GM21825 (cell line): ENCODE measurements around the gene TUFT1.

Experiments used
- ATAC-seq: cut with Tn5 transposase; IDR thresholded peaks from one replicate; pipeline ENCODE4 v1.9.1; 2021; ENCODE audit warnings: mild to moderate bottlenecking, moderate library complexity; ENCODE audit not compliant: unreplicated experiment

TUFT1 gene, protein sequence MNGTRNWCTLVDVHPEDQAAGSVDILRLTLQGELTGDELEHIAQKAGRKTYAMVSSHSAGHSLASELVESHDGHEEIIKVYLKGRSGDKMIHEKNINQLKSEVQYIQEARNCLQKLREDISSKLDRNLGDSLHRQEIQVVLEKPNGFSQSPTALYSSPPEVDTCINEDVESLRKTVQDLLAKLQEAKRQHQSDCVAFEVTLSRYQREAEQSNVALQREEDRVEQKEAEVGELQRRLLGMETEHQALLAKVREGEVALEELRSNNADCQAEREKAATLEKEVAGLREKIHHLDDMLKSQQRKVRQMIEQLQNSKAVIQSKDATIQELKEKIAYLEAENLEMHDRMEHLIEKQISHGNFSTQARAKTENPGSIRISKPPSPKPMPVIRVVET

DNA sequence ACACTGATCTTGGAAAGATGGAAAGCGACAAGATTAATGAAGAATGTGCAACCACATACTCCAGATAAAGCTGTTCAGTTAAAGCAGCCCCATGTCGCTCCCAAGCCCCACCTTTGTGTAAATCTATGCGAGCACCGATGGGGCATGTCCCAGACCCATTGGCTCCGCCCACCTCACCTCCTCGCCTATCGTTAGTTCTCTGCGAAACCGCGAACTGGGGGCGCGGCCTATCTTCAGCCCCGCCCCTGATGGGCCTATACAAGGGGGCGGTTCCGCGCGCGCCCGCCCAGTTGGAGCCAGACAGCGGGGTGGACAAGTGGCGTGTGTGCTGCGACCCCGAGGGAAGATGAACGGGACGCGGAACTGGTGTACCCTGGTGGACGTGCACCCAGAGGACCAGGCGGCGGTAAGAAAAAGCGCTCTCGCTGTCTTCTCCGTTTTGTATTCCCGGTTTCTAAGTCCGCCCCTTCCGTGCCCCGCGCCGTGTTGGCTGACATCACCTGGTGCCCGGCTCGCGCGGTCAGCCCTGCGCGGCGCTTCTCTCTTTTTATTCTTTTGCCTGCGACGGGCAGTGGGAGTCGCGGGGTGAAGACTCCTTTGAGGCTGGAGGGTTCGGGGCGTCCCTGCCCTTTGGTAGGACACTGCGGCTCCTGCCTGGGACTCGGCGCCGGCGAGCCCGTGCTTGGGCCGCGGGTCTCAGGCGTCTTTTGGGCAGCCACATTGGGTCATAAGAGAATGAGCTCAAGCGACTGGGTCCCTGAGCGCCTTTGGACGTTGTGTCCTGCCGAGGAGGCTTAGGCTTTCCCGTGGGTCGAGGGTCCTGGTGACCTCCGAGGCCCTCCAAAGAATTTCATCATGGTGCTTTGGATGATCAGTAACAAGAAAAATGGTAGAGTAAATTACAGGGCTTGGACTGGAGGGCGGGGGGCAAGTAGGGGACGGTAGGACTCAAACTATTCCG, at the start of gene TUFT1:
Gene TUFT1, plus strand, starts transcription at position 289 of the 961 bp plus-strand sequence. Its CDS starts 58 bp downstream, at position 347.
- ATAC-seq, result peak; percentile 91

DNA sequence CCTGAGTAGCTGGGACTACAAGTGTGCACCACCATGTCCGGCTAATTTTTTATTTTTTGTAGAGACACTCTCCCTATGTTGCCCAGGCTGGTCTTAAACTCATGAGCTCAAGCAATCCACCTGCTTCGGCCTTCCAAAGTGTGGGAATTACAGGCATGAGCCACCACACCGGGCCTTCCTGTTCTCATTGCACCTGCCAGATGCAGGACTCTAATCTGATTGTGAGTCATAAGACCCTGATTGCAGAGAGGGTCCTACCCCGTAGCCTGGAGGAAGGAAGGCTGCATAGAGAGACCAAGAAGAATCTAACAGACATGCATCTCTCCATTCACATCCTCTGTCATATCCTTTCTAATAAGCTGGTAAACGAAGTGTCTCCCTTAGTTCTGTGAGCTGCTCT, 48.5 kb upstream of the TUFT1 start:
- ATAC-seq, result no peak

DNA sequence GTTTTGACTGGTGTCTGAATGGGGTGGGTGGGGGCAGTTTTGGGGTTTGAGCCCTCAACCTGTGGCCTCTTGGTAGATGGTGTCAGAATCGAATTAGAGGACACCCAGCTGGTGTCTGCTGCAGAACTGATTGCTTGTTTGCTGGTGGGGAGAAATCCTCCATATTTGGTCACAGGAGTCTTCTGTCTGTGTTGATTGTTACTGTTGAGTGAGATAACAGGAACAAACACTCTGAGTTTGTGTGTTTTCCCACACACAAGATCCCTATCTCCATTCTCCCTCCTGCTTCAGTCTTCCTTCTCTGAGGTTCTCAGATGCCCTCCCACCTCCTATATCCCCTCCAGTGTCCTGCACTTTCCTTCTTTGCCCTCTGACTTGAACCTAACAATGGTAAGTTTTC, 48.0 kb upstream of the TUFT1 start:
- ATAC-seq, result no peak

DNA sequence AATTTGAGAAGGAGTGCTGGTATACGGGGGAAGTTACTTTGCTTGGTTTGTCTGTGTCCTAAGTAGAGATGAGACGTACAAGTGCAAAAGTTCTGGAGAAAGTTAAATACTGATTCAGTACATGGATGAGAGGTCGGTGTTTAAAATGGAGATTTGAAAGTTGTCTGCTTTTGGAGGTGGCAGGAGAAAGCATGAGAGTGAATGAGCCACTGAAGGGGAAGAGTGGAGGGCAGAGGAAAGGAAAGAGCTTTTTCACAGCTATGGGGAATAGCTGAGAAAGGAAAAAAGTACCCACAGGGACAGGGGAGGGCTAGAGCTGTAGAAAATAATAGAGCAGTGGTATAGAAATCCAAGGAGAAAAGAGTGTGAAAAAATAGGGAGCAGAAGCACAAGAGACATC, 47.1 kb upstream of the TUFT1 start:
- ATAC-seq, result no peak

DNA sequence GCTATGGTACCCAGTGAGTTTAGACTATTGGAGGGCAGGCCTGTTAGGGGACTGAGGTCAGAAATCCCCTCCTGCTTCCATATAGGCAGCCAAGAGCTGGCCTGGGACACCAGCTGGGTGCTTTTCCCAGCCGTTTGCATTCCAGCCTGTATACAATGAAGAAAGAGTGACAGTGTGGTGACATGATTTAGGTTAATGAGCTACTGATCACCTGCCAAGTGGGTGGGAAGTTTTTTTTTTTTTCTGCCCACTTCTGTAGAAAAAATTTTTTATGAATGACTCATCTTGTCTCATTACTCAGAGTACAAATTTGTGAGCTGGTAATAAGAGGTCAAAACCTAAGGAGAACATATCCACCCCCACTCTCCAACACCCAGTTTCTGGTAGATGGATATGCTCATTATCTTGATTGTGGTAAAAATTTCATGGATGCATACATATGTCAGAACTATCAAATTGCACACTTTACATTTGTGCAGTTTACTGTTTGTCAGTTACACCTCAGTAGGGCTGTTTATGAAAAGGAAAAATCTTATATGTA, 45.3 kb upstream of the TUFT1 start:
- no peak for ATAC-seq

DNA sequence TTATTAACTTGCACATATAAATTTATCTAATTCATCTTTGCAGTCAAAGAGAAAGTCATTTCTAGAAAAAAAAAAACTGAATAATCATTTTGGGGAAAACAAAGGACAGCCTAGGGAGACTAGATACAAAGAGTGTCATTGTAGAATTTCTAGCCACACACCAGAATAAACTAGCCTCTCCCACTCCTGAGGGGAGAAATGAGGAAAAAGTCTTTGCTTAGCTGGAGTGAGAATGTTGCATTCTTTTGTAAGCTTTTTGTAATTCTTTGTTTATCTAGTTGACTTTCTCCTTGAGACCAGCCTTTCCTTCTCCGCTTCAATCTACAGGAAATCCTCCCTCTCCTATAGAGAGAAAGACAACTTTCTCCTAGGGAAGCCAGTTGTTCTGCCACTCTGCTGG, 44.8 kb upstream of the TUFT1 start:
- ATAC-seq, result no peak

DNA sequence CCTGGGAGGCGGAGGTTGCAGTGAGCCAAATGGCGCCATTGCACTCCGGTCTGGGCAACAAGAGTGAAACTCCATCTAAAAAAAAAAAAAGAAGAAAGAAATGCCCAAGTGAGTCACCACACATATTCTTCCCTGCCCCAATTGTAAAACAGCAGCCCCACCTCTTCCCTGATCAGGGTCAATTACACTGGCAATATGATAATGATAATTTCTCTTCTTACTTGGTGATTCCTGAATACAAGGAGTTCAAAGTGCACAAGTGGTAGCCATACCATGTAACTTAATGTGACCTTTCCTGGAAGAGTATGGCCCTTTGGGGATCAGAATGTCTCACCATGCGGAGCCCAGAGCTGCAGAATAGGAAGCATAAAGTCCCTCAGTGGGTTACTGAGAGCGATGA, 40.7 kb upstream of the TUFT1 start:
- ATAC-seq, result no peak

DNA sequence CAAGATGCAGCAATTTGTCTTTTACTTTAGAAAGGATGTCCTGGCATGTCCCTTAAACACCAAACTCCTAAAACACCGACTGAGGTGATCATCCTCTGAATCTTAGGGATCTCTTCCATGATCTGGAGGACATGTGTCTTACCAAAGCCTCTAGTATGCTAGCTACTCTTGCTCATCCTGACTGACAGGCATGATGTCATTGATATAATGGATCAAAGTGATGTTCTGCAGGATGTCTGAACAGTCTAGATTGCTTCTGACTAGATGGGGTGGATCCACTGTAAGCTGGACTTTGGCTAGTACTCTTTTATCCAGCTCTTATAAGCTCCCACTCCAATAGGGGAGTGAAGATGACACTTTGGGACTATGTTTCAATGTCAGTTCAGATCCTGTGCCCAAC, 40.2 kb upstream of the TUFT1 start:
- ATAC-seq, result no peak

DNA sequence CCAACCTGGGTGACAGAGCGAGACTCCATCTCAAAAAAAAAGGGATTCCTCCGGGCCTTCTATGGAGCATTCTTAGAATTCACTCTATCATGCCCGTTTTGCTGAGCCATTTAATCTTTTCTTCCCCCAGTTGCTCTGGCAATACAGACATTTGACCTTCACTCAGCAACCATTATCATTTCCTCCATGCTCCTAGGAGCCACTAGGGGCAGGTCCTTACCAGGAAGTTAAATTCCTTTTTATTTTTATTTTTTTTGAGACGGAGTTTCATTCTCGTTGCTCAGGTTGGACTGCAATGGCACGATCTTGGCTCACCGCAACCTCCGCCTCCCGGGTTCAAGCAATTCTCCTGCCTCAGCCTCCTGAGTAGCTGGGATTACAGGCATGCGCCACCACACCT, 38.6 kb upstream of the TUFT1 start:
- no peak for ATAC-seq

DNA sequence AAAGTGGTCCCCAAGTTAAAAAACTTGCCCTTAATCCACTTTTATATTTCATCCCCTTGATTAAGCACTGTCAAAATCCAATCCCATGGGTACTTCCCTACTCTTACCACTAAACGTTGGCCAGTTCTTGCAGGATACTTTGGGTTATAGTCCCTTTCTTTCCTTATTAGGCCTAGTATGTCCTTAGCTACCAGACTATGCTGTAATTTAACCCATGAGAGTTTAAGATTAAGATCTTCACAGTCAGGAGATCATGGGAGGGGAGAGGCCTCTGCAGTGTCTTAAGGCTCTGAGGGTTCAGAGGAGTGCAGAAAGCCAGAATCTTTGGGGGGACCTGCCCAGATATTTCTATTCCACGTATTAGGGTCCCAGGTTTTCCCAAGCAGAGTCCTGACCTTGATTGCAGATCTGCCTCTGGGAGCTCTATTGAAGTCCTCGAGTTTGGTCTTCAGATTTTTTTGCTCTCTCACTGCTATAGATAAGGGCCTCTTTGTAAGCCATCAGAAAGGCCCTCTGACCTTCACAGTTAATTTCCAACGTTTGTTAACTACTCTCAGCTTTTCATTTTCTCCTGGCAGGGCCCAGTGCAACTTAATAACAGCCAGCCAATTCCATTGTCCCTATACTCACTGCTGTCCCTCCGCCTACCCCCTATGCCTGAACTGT, 37.9 kb upstream of the TUFT1 start:
- no peak for ATAC-seq

DNA sequence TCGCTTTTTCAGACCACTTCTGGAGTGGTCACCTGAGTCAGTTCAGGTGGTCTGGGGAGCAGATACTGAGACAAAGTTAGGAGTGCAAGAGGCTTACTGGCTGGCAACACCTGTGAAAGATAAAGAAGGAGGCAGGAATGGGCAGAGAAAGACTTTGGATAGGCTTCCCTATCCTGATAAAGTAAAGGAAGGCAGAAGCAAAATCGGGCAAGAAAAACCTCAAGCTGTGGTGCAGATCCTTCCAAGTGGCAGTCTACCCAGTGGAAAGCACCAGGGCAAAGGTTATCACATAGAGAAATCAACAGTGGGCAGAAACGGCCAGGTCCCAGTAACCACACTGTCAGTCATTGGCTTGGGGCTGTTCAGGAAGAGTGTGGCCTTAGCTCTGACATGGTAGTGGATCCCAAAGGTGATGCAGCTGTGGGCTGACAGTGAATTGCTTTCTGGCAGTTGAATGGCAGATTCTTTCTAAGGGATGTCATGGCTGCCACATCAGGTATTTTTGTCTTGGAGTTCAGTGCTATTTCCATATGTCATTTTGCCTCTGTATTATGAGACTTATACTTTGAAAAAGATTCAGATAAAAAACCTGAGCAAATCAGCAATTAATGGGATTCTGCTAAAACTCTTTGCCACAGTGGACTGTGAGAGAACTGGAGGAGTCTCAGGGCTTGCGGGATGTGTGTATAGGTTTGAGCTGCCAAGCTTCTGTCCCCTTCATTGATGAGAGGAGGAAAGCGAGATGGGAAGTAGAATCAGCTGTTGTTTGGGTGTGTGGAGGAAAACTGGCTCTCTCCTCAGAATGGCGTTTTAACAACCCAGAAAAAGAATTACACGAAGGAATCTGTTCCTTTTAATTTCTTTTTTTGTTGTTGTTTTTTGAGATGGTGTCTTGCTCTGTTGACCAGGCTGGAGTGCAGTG, 37.0 kb upstream of the TUFT1 start:
- no peak for ATAC-seq

DNA sequence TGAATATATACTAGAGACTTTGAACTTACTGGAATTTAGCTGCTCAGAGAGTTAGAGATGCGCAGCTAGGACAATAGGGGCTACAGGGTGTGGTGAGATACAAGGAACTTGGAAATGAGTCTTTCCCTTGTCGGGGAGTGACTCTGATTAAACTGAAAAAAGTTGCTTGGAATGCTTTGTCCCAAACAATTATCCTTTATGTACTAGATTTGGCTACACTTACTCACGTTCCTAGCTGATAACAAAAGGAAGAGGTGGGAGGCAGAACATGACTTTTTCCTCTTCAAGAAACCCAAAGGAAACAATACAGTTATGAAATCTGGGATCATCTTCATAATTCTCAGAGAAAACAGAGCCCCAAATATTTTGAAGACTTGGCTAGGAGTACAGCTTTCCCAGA, 35.9 kb upstream of the TUFT1 start:
- no peak for ATAC-seq

DNA sequence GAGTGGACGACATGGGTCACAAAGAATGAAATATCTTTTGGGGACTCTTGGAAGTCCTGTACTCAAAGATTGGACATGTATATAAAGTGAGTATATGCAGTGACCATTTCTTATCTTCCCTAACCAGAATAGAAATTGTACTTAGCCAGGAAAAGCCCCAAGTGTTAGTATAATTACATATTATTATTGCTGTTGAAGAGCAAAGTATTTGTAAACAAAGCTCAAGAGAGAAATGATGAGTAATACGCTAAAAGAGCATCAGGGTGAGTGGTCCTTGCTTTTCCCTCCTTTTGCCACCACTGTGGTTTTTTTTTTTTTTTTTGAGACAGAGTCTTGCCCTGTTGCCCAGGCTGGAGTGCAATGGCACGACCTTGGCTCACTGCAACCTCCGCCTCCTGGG, 35.4 kb upstream of the TUFT1 start:
- no peak for ATAC-seq

DNA sequence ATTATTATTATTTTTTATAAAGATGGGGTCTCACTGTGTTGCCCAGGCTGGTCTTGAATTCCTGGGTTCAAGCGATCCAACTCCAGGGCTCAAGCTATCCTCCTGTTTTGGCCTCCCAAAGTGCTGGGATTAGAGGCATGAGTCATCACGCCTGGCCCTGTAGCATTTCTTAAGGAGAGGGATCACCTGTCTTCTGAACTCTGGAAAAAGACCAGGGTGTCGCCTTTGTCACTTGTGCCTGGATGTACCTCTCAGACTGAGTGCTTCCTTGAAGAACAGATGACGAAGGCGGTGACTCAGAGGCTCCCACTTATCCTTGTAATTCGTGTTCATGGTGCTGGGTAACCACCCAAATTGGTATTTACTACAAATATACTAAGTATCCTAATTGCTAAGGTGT, 31.3 kb upstream of the TUFT1 start:
- ATAC-seq, result no peak

DNA sequence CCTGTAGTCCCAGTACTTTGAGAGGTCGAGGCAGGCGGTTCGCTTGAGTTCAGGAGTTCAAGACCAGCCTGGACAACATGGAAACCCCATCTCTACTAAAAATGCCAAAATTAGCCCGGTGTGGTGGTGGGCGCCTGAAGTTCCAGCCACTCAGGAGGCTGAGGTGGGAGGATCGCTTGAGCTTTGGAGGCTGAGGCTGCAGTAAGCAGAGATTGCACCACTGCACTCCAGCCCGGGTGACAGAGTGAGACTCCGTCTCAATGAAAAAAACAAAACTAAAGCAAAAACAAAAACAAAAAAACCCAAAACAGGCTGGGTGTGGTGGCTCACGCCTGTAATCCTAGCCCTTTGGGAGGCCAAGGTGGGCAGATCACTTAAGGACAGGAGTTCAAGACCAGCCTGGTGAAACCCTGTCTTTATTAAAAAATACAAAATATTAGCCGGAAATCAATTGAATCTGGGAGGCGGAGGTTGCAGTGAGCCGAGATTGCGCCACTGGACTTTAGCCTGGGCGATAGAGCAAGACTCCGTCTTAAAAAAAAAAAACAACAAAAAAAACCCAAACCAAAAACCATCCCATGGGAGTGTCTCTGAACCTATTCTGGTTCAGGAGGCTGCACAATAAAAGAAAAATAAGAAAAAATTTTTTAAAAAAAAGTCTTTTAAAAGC, 30.6 kb upstream of the TUFT1 start:
- ATAC-seq, result no peak

DNA sequence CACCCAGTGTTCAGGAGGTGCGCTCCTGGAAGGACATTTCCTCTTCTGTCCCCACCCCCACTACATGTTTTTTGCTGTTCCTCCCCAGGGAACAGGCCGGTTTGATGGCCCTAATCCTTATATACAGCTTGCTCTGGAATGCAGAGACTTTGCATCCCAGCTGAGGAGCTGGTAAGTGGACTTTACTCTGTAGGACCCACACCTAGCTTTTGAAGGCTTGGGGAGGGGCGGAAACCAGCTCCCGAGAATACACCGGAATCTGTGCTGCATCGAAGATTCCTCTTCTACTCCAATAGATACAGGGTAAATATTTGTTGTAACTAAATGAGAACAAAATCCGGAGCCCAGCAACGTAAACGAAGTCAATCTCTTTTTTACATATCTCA, 30.1 kb upstream of the TUFT1 start:
- no peak for ATAC-seq

DNA sequence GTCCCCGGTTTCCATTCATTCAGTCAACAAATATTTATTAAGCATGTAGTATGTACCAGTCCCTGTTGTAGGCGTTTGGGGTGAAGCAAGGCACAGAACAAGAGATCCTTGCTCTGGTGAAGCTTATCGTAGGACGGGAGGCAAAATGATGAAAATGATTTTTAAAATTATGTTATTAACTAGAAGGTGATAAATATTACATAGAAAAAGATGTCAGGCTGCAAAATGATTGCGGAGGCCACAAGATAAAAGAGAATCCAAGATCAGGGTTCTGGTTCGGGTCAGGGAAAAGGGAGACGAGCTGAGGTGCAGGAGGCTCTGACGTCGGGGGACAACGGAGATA, 29.5 kb upstream of the TUFT1 start:
- no peak for ATAC-seq

DNA sequence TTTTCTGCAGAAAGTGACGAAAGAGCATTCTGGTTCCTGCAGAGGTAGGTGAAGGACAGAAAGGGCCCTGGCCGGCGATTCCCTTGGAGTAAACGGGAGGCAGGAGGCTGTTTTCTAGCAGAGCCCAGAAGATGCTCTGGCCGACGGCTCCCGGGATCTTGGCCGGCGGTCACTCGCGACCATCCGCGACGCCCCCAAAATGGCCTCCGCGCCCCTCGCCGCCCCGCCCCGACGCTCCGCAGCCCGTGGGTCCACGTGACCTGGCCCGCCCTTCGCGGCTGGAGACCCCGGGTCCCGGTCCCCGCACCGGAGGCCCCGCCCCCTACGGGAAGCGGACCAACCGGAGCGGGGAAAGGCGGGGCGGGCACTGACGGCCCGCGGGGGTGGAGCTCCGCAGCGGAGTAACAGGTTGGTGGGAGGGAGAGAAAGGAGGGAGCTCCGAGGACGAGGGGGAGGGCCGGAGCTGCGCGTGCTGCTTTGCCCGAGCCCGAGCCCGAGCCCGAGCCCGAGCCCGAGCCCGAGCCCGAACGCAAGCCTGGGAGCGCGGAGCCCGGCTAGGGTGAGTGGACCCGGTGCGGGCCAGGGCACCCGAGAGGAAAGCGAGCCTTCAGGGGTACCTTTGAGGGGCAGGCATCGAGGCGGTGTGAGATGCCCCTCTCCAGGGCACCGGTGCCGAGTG, 29.0 kb upstream of the TUFT1 start, which contains the start of gene CGN:
Gene CGN, plus strand, starts transcription at position 431 of the 679 bp plus-strand sequence. CDS start 7,133 bp downstream, outside the sequence.
- peak; percentile 69 for ATAC-seq

DNA sequence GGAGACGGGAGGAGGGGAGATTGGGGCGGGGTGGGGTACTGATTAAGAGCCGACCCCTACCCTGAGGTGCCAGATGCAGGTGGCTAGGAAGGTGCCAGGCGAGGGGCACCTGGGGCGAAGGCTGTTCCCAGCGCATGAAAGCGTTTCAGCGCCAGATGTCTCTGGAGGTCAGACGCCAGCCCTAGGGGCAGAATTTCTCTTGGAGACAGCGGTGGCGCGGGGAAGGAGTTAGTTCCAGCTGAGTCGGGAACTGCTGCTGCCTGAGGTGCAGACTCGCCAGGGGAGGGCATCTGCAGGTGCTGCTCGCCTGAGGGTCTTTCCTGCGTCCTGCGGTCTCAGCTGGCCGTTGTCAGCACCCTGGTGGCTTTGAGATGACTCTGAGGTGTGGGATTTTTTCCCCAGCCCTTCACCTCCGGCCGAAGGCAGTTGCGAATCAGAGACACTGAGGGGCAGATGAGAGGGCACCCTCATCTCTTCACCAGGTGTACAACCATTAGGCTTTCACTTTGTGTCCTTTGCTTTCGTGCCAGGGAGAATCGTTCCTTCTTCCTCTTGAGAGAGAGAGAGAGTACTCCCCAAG, 28.4 kb upstream of the TUFT1 start:
- ATAC-seq, result peak; percentile 10
